ENCODE measurements around the gene DCUN1D4. TPM values are rescaled to one million over a fixed set of nuclear protein-coding genes. Genes with fewer than 3 reads are reported as not detected.

Gene DCUN1D4
- polyA plus RNA-seq, 1 of the 3 experiments (the other 2 are of a cell fraction), result 42.9 TPM

GRCh38 chr4:51866835-51867234 lies 23.9 kb downstream of the DCUN1D4 start:
- no peaks in the 10 kb centered on the region for H3K27me3 ChIP-seq (ENCODE audit: insufficient read depth)

GRCh38 chr4:51867689-51868448 lies 24.9 kb downstream of the DCUN1D4 start:
- CTCF ChIA-PET, result interaction anchor here (1.0 to 1.4 kb wide), 3 partner anchors 10 to 28 kb away, joined by 3 to 4 read pairs (median 3); no protein-coding TSS in a partner anchor
- H3K4me3 ChIP-seq (ENCODE audit: low read depth in 2 of 2, low read length in 1 of 2), result no peak overlapping the region
- H3K4me2 ChIP-seq, result no peak overlapping the region
- H3F3A ChIP-seq (replicated peaks; ENCODE audit: insufficient read depth), result no peaks in the 10 kb centered on the region
- H3K9me2 ChIP-seq, result no peaks in the 10 kb centered on the region
- POLR2A ChIA-PET, result no interaction called here
- 90% methylated on average over 5 of the region's 16 CpGs for WGBS (ENCODE audit: low lambda C conversion rate)
- H4K20me1 ChIP-seq (ENCODE audit: insufficient read depth), result peaks cover 9% of the 10 kb centered on the region; the same call in 1 of the 2 replicates
- H3K27ac ChIP-seq (ENCODE audit: low read depth in 2 of 2, low read length in 1 of 2), result no peak overlapping the region; a peak in 1 of 4 replicates
- H3K9me3 ChIP-seq, result no peaks in the 10 kb centered on the region
- H2AFZ ChIP-seq (ENCODE audit: low read depth), result no peak overlapping the region
- peaks cover 0 to 5% of the 10 kb centered on the region in 2 experiments; a peak in 2 of 4 replicates for H3K4me1 ChIP-seq (ENCODE audit: control insufficient read depth in 1 of 2, insufficient read depth in 2 of 2, low read depth in 1 of 2, low read length in 1 of 2)
- no peaks in the 10 kb centered on the region for H3K27me3 ChIP-seq (ENCODE audit: insufficient read depth)
- DNase-seq, result no peak
- peaks cover 56 to 69% of the 10 kb centered on the region in 2 experiments for H3K36me3 ChIP-seq (replicated peaks in 1 of 2; ENCODE audit: control insufficient read depth in 1 of 2, insufficient read depth in 2 of 2, low read length in 1 of 2)
- peaks cover 17% of the 10 kb centered on the region for H3K79me2 ChIP-seq (ENCODE audit: insufficient read depth)
- no peak overlapping the region for H3K9ac ChIP-seq
- TF ChIP-seq FOSL2 (IDR thresholded peaks at IDR 0.05; ENCODE audit: borderline replicate concordance, low read depth) (no peak), CHD2 (IDR thresholded peaks at IDR 0.05; ENCODE audit: low read length, partially characterized antibody) (no peak), USF2 (IDR thresholded peaks at IDR 0.05; ENCODE audit: borderline replicate concordance, low read depth, low read length) (no peak), RXRA (IDR thresholded peaks at IDR 0.05; ENCODE audit: borderline replicate concordance, low read depth) (no peak), PBX3 (IDR thresholded peaks at IDR 0.05) (no peak), CTCF (IDR thresholded peaks at IDR 0.05) (no peak), FOXM1 (IDR thresholded peaks at IDR 0.05; ENCODE audit: low read depth) (no peak), YY1 (IDR thresholded peaks at IDR 0.05; ENCODE audit: low read depth) (no peak), EP300 (IDR thresholded peaks at IDR 0.05; ENCODE audit: borderline replicate concordance in 1 of 2, low read depth in 1 of 2, low read length in 1 of 2) (no peak), MAX (IDR thresholded peaks at IDR 0.05; ENCODE audit: low read depth) (no peak), REST (IDR thresholded peaks at IDR 0.05; ENCODE audit: low read depth, low read length) (no peak), POLR2AphosphoS5 (IDR thresholded peaks at IDR 0.05; ENCODE audit: low read depth, low read length) (no peak), SMC3 (IDR thresholded peaks at IDR 0.05; ENCODE audit: low read depth, low read length) (no peak), SIN3A (IDR thresholded peaks at IDR 0.05; ENCODE audit: borderline replicate concordance, low read depth, low read length) (no peak), TEAD4 (IDR thresholded peaks at IDR 0.05; ENCODE audit: borderline replicate concordance, insufficient read depth) (no peak), MXI1 (IDR thresholded peaks at IDR 0.05; ENCODE audit: low read depth, low read length) (no peak), ELF1 (IDR thresholded peaks at IDR 0.05) (no peak)

More at GRCh38 chr4:51866835-51867234, 23.9 kb downstream of the DCUN1D4 start:
- TF ChIP-seq FOXM1 (IDR thresholded peaks at IDR 0.05; ENCODE audit: low read depth) (no peak), NRF1 (IDR thresholded peaks at IDR 0.05; ENCODE audit: low read depth, low read length) (no peak), ELF1 (IDR thresholded peaks at IDR 0.05) (no peak), MEF2A (IDR thresholded peaks at IDR 0.05; ENCODE audit: borderline replicate concordance, low read depth) (no peak), RCOR1 (IDR thresholded peaks at IDR 0.05; ENCODE audit: low read length) (no peak), GATA2 (CRISPR knock-in tag; IDR thresholded peaks at IDR 0.05) (no peak)
- Histone ChIP-seq H3K36me3 (replicated peaks in 1 of 2; ENCODE audit: control insufficient read depth in 1 of 2, insufficient read depth in 2 of 2, low read length in 1 of 2) (peaks cover 49 to 59% of the 10 kb centered on the region in 2 experiments), H3K9me2 (no peaks in the 10 kb centered on the region), H3K27ac (ENCODE audit: low read depth in 2 of 2, low read length in 1 of 2) (no peak overlapping the region), H3K4me3 (ENCODE audit: low read depth in 2 of 2, low read length in 1 of 2) (no peak overlapping the region), H4K20me1 (ENCODE audit: insufficient read depth) (peaks cover 19% of the 10 kb centered on the region; the same call in 1 of the 2 replicates), H3K4me1 (ENCODE audit: control insufficient read depth in 1 of 2, insufficient read depth in 2 of 2, low read depth in 1 of 2, low read length in 1 of 2) (peaks cover 0 to 5% of the 10 kb centered on the region in 2 experiments; a peak in 2 of 4 replicates), H2AFZ (ENCODE audit: low read depth) (no peak overlapping the region), H3K9me3 (no peaks in the 10 kb centered on the region), H3K9ac (no peak overlapping the region), H3K79me2 (ENCODE audit: insufficient read depth) (peaks cover 27% of the 10 kb centered on the region), H3K4me2 (no peak overlapping the region), H3F3A (replicated peaks; ENCODE audit: insufficient read depth) (no peaks in the 10 kb centered on the region)
- WGBS (ENCODE audit: low lambda C conversion rate), result 100% methylated on average over 1 of the region's 7 CpGs
- no peak for DNase-seq
- CTCF ChIA-PET, result interaction anchor here (1.0 to 1.4 kb wide), 3 partner anchors 9 to 29 kb away, joined by 3 to 4 read pairs (median 3); no protein-coding TSS in a partner anchor
- POLR2A ChIA-PET, result no interaction called here
